Colonic mucosa (tissue), 4 donors: ENCODE measurements around the gene CRYGS. TPM values are rescaled to one million over a fixed set of nuclear protein-coding genes. Genes with fewer than 3 reads are reported as not detected.

Experiments
- DNase-seq: peaks from one replicate; pipeline ENCODE4 v3.0.0-alpha.2; 2020
- H3K27ac ChIP-seq: fragments of 200-600 bp; one replicate; pipeline ENCODE4 v1.8.0; 2021
- H3K27me3 ChIP-seq: fragments of 200-600 bp; one replicate; pipeline ENCODE4 v1.8.0; 2021
- H3K36me3 ChIP-seq: fragments of 200-600 bp; one replicate; pipeline ENCODE4 v1.8.0; 2021
- H3K4me1 ChIP-seq: fragments of 200-600 bp; one replicate; pipeline ENCODE4 v1.8.0; 2021; ENCODE audit warnings: mild to moderate bottlenecking
- H3K4me3 ChIP-seq: fragments of 200-600 bp; one replicate; pipeline ENCODE4 v1.8.0; 2021
- H3K9ac ChIP-seq, 2 donors: one replicate each; pipeline ENCODE4 v1.7.0; 2013; ENCODE audit warnings: control low read depth in 2 of 2, low read depth in 2 of 2, low read length in 2 of 2
- H3K9me3 ChIP-seq: fragments of 200-600 bp; one replicate; pipeline ENCODE4 v1.8.0; 2021
- intact Hi-C: fragments of 100-400 bp; cut with DNase I; formaldehyde crosslinking; loops from one replicate; pipeline ENCODE4 v1.14.1; 2022
- total RNA-seq, 2 donors: library from RNA; stranded (reverse); fragmentation: NEBNext Ultra II Directional in 1 of 2; extraction: Animal tissue kit (Norgen Biotek cat#: 25700) in 1 of 2; gene quantifications; one replicate each; pipeline ENCODE4 v1.2.1, GENCODE V29; 2021
- TF ChIP-seq, protein P1 (sequence below): fragments of 200-600 bp; IDR thresholded peaks from one replicate; pipeline ENCODE4 v1.8.0; 2022; ENCODE audit warnings: antibody characterized with exemption, mild to moderate bottlenecking
- donor health status: healthy.
- donor health status: DM: no; HTN: no; CAD: no.
- donor health status: DM: no; HTN: no; CAD: no.

The CRYGS gene
- total RNA-seq, 2 donors from 2014 or later = 2.3 to 2.6 TPM

DNA sequence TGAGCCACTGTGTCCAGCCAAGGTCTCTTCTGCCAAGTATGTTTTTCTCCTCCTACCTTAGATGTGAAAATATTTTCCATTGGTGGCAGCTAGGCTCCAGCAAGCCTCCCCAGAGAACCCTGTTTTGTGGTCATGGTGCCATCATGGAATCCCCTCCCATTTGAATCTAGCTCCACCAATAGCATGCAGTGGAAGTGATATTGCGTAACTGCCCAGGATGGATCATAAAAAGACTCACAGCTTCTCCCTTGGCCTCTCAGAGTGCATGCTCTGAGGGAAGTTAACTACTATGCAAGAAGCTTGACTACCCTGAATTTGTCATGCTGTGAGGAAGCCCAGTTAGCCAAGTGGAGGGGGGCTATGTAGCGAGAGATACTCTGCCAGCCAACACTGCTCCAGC, 27.5 kb downstream of the CRYGS start:
- intact Hi-C loops = no loop called here
- TF ChIP-seq, protein P1, sequence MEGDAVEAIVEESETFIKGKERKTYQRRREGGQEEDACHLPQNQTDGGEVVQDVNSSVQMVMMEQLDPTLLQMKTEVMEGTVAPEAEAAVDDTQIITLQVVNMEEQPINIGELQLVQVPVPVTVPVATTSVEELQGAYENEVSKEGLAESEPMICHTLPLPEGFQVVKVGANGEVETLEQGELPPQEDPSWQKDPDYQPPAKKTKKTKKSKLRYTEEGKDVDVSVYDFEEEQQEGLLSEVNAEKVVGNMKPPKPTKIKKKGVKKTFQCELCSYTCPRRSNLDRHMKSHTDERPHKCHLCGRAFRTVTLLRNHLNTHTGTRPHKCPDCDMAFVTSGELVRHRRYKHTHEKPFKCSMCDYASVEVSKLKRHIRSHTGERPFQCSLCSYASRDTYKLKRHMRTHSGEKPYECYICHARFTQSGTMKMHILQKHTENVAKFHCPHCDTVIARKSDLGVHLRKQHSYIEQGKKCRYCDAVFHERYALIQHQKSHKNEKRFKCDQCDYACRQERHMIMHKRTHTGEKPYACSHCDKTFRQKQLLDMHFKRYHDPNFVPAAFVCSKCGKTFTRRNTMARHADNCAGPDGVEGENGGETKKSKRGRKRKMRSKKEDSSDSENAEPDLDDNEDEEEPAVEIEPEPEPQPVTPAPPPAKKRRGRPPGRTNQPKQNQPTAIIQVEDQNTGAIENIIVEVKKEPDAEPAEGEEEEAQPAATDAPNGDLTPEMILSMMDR = no peak
- Histone ChIP-seq H3K9ac (no peak overlapping the region), H3K9me3 (no peaks in the 10 kb centered on the region), H3K36me3 (no peaks in the 10 kb centered on the region), H3K27me3 (no peaks in the 10 kb centered on the region), H3K27ac (no peak overlapping the region), H3K4me3 (no peak overlapping the region), H3K4me1 (no peaks in the 10 kb centered on the region)
- no peak for DNase-seq

DNA sequence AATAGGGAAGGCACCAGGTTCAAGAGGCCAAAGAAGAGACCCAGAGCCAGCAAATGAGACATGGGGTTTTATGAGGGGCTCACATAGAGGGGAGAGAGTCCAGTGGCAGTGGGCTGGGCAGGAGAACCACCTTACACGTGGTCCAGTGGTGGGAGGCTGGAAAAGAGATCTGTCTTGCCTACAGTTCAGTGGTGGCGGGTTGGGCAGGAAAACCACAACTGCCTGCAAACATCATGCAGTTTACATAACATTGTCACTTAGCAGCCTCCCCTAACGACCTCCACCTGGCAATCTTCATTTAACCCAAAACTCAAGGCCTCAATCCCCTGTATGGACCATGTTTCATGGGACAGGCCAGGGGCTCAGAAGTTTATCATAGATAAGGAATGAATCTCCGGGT, 29.1 kb downstream of the CRYGS start:
- no peak for DNase-seq
- TF ChIP-seq, protein P1 = no peak
- no peaks in the 10 kb centered on the region for H3K27me3 ChIP-seq

DNA sequence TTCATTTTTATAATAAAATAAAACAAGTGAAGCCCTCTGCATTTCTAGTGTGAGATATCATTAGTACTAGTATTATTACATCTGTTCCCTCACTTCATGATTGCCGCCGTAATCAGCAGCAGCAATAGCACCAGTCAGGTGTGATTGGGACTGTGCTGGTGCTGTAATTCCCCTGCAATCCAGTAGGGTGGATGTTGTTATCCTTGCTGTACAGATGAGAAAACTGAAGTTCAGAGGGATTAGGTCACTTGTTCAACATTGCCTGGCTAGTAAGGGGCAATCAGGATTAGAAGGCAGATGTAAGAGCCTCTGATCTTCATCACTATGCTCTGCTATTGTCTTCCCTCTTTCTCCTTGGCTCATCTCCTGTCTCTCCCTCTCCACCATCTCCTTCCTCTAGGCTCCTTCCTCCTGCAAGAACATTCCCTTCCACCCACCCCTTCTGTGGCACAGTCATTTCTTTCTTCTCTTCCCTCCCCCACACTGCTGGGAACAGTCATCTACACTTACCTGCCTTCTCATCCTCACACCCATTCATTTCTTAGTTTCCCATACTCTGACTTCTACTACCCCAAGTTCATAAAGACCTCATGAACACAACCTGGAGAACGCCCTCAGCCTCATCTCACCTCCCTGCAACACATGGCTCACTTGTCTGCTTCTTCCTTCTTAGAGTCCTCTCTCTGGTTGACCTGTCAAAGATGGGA, 29.7 kb downstream of the CRYGS start:
- TF ChIP-seq, protein P1 = peak; percentile 49
- Histone ChIP-seq H3K36me3 (no peaks in the 10 kb centered on the region), H3K4me3 (no peak overlapping the region), H3K4me1 (no peaks in the 10 kb centered on the region), H3K9ac (no peak overlapping the region), H3K9me3 (no peaks in the 10 kb centered on the region), H3K27ac (no peak overlapping the region), H3K27me3 (no peaks in the 10 kb centered on the region)
- intact Hi-C loops = no loop called here
- DNase-seq = no peak

More for the DNA sequence above, 29.1 kb downstream of the CRYGS start:
- no peak overlapping the region for H3K27ac ChIP-seq
- H3K4me1 ChIP-seq = no peaks in the 10 kb centered on the region
- H3K9ac ChIP-seq = no peak overlapping the region
- H3K9me3 ChIP-seq = no peaks in the 10 kb centered on the region
- intact Hi-C loops = no loop called here
- no peaks in the 10 kb centered on the region for H3K36me3 ChIP-seq
- H3K4me3 ChIP-seq = no peak overlapping the region

DNA sequence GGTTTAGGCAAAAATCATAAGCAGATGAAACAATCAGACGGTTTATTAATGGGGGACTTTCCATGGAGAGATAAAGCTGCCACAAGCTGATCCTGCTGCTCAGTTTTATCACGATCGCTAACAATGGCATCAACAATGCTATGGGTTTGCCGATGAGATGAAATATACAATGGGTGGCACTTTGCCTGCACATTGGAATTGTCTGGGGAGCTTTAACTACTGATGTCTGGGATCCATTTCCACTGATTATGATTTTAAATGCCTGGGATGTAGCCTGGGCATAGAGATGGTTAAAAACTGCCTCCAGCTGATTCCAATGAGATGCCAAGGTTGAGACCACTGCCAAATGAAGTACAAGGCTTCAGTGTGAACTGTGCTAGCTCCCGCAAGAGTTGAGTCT, 30.8 kb downstream of the CRYGS start:
- no peak overlapping the region for H3K27ac ChIP-seq
- no peak for DNase-seq
- no peaks in the 10 kb centered on the region for H3K4me1 ChIP-seq
- H3K36me3 ChIP-seq = no peaks in the 10 kb centered on the region
- TF ChIP-seq, protein P1 = no peak
- H3K9me3 ChIP-seq = no peaks in the 10 kb centered on the region
- H3K4me3 ChIP-seq = no peak overlapping the region
- no peaks in the 10 kb centered on the region for H3K27me3 ChIP-seq
- H3K9ac ChIP-seq = no peak overlapping the region
- intact Hi-C loops = no loop called here

DNA sequence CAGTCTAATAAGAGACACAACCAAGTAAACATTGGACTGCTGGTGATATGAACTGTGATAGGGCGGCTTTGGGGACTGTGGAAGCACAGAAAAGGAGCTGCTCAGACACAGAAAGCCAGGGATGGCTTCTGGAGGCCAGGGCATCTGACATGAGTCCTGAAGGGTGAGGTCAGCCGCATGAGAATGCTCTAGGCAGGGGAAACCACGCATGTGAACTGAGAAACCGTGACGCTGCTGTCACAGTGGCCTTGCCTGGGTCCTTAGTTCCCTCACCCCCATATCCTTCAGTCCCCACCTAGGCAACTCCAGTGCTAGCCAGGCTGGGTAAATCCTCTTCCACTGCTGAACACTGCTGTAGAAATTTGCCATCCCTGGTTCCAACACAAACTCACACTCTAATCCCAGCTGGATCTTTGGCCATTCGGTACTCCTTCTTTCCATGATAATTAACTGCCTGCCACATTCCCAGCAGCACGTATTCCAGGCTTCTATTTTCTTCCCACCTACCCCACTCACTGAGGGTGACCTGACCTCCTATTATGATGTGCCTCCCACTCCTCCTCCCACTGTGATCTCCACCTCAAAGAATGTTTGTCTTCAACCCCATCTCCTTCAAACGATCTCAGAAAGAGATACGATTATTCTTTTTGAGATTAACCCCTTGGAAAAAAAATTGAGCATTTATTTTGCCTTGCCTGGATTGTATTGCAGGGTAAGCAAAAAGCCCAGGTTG, 31.4 kb downstream of the CRYGS start:
- H3K27ac ChIP-seq = no peak overlapping the region
- no peaks in the 10 kb centered on the region for H3K36me3 ChIP-seq
- H3K4me1 ChIP-seq = no peaks in the 10 kb centered on the region
- no peaks in the 10 kb centered on the region for H3K9me3 ChIP-seq
- H3K9ac ChIP-seq = no peak overlapping the region
- DNase-seq = no peak
- intact Hi-C loops = no loop called here
- H3K27me3 ChIP-seq = no peaks in the 10 kb centered on the region
- TF ChIP-seq, protein P1 = no peak
- H3K4me3 ChIP-seq = no peak overlapping the region
